Measurements from ENCODE around the gene IDE.

The IDE gene

DNA sequence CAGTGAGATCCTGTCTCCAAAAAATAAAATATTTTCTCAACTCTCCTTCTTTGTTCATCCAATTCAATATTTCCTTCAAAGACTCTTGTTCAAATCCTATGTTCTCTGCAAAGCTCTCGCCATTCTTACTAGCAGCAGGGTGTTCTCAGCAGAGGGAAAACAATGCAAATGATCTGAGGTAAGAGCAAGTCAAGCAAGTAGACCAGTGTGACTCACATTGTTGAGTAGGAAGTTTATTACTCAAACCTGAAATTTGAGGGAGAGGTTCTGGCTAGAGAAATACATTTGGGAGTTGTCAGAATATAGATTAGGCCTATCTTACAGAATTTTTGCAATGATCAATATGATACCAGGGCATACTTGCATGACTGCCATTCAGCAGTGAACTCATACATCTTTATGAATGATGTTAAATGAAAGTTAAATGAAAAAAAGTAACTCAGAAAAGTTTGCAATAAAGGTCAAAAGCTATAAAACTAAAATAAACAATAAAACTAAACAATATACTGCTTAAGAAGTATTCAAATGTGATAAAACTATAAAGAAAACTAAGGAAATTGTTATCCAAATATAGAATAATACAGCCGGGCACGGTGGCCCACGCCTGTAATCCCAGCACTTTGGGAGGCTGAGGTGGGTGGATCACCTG, 5.8 kb downstream of the IDE start:
- in situ Hi-C loops (cut with MboI; ENCODE audit: low sequenced_read_pairs), result no loop called here

DNA sequence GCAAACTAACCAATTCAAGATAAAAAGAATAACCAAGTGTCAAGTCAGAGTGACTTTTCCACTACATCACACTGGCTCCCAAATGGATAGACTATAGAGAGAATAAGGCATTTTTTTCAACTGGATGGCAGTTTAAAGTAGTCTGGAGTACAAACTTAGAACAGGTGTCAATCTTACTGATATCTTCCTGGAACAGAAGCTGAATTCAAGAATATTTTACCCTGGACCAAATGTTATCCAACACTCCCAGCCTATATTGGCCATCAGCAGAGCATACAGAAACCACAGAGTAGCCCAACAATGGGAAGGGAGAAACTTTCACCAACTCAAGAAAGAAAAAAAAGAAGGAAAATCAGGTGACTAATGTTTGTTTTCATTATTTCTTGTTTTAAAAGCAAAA, 11.5 kb downstream of the IDE start:
- in situ Hi-C loops (cut with MboI; ENCODE audit: low sequenced_read_pairs), result no loop called here

DNA sequence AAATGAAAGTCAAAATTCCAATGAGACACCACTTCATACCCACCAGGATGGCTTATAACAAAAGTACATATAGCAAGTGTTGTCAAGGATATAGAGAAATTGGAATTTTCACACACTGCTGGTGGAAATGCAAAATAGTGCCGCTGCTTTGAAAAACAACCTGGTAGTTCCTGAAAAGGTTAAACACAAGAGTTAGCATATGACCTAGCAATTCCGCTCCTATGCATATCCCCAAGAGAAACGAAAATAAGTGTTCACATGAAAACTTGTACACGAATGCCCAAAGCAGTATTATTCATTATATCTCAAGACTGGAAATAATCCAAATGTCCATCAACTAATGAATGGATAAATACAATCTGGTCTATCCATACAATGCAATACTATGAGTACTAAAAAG, 14.8 kb downstream of the IDE start:
- in situ Hi-C loops (cut with MboI; ENCODE audit: low sequenced_read_pairs), result no loop called here

DNA sequence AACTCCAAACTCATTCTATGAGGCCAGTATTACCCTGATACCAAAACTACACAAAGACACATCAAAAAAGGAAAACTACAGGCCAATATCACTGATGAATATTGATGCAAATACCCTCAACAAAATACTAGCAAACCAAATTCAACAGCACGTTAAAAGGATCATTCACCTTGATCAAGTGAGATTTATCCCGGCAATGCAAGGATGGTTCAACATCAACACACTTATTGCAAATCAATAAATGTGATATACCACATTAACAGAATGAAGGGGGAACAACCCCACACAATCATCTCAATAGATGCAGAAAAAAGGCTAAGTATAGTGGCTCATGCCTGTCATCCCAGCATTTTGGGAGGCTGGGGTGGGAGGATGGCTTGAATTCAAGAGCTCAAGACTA, 19.9 kb downstream of the IDE start:
- in situ Hi-C loops (cut with MboI; ENCODE audit: low sequenced_read_pairs), result no loop called here

DNA sequence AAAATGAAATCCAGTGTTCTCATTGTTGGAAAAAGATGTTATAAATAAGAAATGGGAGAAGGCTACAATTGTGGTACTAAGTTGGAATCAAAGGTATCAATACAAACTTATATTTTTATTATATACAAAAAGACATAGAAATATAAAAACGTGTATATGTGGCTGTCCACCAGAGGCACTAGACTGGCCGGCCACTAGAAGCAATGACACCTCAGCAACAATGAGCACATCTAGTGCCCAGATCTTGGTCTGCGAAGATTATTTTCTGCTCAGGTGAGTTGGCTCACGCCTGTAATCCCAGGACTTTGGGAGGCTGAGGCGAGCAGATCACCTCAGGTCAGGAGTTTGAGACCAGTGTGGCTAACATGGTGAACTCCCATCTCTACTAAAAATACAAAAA, 21.6 kb downstream of the IDE start:
- in situ Hi-C loops (cut with MboI; ENCODE audit: low sequenced_read_pairs), result no loop called here

DNA sequence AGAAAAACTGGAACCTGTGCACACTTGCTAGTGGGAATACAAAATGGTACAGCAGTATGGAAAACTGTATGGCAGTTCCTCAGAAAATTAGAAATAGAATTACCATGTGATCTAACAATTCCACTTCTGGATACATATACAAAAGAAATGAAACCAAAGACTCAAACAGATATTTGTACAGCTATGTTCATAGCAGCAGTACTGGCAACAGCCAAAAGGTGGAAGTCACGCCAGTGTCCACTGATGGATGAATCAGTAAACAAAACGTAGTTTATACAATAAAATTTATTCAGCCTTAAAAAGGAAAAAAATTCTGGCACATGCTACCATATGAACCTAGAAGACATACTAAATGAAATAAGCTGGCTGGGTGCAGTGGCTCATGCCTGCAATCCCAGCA, 23.0 kb downstream of the IDE start:
- in situ Hi-C loops (cut with MboI; ENCODE audit: low sequenced_read_pairs), result no loop called here

DNA sequence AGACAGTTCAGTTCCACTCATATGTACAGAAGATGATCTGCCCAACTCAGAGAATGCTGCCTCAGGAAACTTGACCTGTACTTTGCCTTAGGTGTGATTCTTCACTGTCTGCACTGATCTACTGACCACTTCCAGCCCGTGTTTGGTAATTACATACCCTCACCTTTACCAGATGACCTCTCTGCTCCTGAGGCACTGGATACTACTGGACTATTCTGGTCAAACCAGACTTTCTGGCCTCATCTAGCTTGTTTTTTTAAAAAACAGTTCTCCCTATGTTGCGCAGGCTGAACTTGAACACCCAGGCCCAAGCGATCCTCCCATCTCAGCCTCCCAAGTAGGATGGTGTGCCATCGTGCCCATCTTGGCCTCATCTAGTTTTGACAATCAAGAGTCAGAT, 26.2 kb downstream of the IDE start:
- in situ Hi-C loops (cut with MboI; ENCODE audit: low sequenced_read_pairs), result no loop called here

DNA sequence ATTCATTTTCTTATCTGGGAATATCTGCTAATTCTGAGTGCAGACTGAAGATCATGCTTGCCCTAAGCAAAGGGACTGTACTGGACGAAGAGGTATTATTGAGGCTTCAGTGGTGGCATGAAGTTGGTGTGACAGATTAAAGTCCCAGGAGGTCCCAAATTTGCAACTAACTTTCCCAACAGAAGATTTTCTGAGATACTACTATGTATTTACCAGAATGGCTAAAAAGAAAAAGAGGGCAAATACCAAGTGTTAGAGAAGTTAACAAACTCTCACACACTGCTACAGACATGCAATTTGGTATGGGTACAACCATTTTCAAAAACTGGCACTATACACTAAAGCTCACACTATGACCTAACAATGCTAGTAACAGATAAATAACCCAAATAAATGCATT, 28.3 kb downstream of the IDE start:
- in situ Hi-C loops (cut with MboI; ENCODE audit: low sequenced_read_pairs), result no loop called here

DNA sequence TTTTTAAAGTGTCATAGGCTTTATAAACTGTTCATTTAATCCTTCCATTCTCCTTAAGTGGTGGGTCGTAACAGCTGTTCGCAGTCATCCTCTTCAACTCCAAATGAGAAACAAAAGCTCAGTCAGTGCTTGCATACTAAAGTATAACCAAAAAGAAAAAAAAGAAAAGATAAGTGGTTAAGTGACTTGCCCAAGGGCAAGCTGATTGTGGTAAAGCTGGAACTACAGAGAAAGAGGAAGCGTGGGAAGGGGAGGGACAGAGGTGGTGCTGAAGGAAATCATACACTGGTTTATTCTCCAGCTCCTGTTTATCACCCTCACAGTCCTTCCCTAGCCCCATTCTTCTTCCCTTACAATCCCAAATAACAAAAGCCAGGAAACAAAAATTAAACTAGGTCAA, 29.6 kb downstream of the IDE start:
- in situ Hi-C loops (cut with MboI; ENCODE audit: low sequenced_read_pairs), result no loop called here

DNA sequence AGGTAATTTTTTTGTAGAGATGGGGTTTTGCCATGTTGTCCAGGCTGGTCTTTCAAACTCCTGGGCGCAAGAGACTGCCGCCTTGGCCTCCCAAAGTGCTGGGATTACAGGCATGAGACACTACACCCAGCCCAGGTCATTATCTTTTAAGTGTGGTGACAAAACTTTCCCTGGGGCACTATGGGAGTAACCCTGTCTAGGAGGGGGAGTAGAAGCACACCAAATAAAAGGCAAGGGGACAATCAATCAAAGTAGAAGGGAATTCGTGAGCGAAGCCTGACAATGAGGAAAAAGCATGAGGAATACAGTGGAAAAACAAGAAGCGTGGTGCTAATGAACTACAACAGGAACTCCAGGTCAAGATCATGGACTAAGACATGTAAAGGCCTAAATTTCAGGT, 31.4 kb downstream of the IDE start:
- in situ Hi-C loops (cut with MboI; ENCODE audit: low sequenced_read_pairs), result no loop called here

DNA sequence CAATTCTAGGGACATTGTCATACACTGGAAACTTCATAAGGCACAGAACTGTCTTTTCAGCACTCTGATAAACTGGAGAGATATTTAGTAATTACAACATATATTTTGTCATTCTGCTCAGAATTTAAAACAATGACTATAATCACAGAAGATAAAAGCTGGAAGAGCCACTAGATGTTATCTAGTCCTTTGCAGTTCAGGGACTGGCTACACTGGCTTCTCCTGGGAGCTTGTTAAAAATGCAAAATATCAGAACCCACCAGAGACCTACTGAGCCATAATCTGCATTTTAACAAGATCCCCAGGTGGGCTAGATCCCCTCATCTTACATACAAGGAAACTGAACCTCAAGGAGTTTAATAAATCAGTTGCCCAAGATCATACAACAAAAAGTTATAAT, 32.3 kb downstream of the IDE start:
- in situ Hi-C loops (cut with MboI; ENCODE audit: low sequenced_read_pairs), result no loop called here

DNA sequence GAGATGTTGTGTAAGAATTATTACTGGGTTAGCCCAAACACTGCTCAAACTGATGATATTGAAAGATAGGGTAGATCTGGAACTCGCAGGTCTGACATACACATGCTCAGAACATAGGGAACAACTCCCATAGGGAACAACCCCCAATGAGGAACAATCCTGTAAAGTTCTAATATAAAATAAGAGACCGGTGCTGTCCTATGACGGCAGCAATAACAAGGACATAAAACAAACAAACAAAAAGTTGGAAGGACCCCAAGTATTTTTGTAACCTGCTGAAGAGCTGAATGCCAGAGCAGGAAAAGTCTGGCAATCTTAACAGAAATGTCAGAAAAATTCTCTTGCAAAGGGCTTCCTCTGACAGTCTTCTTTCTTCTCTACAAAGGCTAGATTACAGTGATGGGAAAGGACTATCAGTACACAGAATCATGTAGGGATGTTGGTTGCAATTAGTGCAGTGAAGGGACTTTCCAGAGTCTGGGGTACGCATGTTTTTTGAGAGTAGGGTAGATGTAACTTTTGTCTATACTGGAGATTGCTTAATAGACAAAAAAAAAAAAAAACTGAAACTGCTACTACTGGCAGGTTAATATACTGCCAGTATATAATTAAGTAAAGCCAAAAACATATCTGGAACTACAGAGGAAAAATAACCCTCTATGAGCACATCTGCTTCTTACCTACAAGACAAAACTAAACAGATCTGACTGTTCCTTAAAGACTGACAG, 35.5 kb downstream of the IDE start:
- in situ Hi-C loops (cut with MboI; ENCODE audit: low sequenced_read_pairs), result no loop called here

DNA sequence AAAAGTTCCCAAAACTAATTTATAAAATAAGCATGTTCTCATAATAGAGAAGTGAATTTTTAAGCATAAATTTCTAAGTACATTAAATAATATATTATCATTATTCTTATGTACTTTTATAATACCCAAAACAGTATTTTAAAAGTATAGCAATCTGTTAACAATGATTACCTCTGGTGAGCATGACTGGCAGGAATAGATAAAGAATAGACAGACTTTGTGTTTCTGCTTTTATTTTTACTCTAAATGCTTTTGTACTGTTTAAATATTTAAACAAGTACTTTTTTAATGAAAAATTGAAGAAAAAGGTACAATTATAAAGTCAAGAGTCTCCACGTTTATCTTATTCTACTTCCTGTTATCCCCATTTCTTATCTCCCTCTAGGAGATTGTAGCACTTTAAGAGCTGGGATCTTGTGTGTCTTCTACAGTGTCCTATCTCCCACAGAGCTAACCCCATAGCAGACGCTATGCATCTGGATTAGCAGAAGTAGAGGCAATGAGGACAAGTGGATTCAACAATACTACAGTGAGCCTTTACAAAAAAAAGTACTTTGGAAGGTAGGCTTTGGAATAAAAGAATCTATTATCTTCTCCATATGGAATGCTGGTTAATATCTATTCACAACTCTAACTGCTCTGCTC, 42.9 kb downstream of the IDE start:
- in situ Hi-C loops (cut with MboI; ENCODE audit: low sequenced_read_pairs), result no loop called here

DNA sequence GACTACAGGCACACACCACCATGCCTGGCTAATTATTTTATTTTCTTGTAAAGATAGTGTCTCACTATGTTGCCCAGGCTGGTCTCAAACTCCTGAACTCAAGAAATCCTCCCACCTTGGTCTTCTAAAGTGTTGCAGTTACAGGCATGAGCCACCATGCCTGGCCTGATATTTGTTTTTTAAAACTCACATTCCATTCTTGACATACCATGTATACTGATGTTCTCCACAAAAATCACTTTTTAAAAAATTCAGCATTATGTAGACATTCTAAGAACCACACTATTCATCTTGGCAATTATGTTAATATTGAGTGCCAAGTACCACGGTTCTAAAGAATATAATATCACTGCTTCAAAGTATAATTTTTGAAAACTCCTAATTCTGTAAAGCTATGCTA, 43.5 kb downstream of the IDE start:
- in situ Hi-C loops (cut with MboI; ENCODE audit: low sequenced_read_pairs), result no loop called here

DNA sequence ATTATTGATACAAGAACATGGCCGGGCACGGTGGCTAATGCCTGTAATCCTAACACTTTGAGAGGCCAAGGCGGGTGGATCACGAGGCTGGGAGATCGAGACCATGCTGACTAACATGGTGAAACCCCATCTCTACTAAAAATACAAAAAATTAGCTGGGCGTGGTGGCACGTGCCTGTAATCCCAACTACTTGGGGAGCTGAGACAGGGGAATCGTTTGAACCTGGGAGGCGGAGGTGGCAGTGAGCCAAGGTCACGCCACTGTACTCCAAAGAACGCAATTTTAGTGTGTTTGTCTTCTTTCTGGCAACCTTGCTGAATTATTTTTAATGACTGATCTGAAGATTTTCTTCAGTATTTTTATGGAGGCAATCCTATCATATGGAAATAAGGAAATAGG, 46.2 kb downstream of the IDE start:
- in situ Hi-C loops (cut with MboI; ENCODE audit: low sequenced_read_pairs), result no loop called here

DNA sequence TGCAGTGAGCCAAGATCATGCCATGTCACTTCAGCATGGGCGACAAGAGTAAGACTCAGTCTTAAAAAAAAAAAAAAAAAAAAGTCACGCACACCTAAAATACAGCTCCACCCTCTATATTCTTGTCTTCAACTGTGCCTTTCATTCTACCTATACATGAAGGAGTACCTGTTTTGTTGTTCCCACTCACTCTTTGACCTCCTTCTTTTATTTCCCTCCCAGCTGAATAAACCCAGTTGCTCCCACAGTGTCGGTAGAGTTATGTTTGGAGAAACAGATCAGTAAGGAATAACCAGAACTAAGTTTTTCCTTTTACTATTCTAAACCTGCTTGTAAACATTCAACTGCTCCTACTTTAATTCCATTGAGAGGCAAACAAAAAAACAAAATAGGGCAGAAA, 50.3 kb downstream of the IDE start:
- in situ Hi-C loops (cut with MboI; ENCODE audit: low sequenced_read_pairs), result no loop called here

DNA sequence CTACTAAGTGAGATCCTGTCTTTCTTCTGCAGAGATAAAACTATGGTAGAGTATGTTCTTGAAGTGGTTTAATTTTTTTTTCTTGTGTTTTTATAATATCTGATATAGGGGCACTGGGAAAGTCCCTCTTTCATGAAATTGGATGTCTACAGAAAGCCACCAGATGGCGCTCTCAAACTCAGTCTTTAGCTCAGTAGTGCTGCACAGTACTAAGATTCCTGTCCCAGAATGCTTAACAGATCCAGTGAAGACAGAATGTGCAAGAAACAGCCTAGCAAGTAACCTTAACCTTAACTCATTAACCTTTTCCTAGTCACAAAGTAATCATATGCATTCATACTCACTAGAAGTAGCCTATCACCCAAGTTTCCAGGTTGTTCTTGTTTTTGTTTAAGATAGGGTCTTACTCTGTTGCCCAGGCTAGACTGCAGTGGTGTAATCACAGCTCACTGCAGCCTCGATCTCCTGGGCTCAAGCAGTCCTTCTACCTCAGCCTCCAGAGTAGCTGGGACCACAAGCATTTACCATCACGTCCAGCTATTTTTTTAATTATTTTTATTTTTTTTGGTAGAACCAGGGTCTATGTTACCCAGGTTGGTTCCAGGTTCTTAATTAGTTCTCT, 56.7 kb downstream of the IDE start:
- in situ Hi-C loops (cut with MboI; ENCODE audit: low sequenced_read_pairs), result no loop called here

DNA sequence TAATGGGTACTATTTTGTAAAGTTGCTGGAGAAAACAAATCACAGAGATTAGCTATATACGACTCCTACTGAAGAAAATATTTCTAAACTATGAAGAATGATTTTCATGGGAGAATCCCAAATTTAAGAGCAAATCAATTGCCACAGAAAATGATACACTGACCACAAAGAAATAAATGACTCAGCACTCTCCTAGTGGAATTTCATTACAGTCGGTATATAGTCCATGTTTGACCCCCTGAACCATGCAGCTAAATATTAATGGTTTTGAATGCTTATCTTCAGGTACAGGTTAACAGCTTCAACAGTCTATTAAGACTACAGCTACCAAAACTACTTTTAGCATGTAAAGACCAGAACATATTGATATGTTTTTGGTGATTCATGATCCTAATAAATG, 65.0 kb downstream of the IDE start:
- in situ Hi-C loops (cut with MboI; ENCODE audit: low sequenced_read_pairs), result no loop called here

DNA sequence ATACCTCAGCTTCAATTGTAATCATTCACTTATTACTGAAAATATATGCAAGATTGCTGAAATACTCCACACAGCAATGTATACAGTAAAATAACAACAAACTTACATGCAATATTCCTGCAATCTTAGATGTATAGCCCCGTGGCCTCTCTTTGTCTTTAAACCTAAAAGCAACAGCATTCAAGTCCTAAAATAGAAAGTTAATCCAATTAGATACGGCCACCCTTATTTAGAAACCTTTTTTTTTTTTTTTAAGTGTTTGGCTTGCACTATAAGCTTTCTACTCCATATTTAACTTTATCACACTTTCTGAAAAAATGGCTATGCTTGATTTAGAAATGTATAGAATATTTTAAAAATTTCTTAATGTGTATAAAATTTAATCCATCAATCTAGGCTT, 67.6 kb downstream of the IDE start:
- in situ Hi-C loops (cut with MboI; ENCODE audit: low sequenced_read_pairs), result no loop called here

DNA sequence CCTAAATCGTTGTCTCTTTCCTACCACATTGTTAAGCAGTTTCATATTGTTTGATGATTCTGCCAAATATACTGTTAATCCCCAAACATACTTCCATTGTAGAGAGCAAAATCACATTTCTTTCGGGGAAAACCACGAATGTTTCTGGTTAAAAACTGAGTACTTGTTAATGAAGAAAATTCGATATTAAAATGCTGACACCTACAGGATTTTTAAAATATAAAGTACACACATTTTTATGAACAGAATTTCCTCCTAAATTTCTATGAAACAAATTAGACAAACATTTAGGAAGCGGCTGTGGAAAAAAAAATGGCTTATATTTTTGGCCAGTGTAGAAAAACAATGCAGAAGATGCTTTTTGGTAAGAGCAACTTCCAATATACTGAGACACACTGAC, 68.8 kb downstream of the IDE start:
- in situ Hi-C loops (cut with MboI; ENCODE audit: low sequenced_read_pairs), result no loop called here

DNA sequence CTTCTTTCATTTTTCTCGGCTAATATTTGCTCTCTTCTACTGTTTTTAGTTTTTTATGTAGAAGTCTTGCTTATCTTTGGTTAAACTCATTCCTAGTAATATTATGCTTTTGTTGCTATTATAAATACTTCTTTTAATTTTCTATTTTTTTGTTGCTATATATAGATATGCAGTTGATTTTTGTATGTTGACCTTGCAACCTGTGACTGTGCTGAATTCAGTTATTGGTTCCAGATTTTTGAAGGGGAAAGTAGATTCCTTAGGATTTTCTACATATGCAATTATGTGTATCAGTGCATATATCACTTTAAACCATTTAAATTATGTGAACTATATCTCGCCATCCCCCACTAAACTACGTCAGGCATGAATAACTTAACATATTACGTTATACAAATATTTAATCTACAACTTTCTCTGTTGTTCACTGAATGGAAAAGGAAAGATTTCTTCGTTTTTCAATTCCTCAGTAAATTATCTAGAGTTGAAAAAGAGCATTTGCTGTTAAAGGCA, 71.5 kb downstream of the IDE start:
- in situ Hi-C loops (cut with MboI; ENCODE audit: low sequenced_read_pairs), result no loop called here

DNA sequence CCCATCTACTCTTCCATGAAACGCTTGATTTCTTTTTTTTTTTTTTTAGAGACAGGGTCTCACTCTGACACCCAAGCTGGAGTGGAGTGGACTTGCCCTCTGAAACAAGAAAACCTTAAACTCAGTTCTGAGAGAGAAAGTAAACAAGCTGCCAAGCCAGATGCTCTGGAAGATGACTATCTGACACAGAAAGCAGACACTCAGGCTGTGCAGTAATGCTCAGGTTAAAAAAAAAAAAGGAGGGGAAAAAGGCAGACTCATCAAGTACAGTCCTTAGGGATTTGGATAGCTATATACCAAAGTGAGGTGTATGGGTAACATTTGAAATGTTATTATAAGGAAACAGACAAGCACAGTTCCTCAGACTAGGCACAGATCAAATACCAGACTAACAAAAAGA, 80.5 kb downstream of the IDE start:
- in situ Hi-C loops (cut with MboI; ENCODE audit: low sequenced_read_pairs), result no loop called here

Data from HL-60/S4 treated with retinoic acid at 250 ng/mL for 4 days and 3 days (cell line).